Ishikawa (cell line): ENCODE data around the gene AMER1.

Experiments
- YY1 ChIP-seq: IDR thresholded peaks from 2 replicates; pipeline ENCODE4 v1.6.1; 2012; ENCODE audit warnings: low read depth
- TF ChIP-seq, protein P1 (sequence below): IDR thresholded peaks from 2 replicates; pipeline ENCODE4 v1.6.1; 2012

DNA sequence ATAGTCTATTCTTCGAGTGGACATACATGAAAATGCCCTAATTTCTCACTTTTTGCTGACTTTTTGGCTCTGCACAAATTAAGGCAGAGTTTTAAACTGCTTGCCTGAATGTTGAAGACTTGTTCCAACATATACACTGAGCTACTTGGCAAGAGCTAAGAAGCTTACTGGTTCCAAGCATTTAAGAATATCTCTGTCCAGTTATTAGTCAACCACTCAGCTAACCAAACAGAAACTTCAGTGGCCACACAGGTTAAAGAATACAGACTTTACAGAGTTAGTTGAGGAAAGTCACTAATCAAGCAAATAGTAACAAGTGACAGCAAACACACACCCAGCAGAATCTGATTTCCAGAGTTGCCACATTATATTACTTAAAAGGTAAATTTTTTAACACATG is 35.5 kb downstream of the AMER1 start:
- TF ChIP-seq, protein P1, sequence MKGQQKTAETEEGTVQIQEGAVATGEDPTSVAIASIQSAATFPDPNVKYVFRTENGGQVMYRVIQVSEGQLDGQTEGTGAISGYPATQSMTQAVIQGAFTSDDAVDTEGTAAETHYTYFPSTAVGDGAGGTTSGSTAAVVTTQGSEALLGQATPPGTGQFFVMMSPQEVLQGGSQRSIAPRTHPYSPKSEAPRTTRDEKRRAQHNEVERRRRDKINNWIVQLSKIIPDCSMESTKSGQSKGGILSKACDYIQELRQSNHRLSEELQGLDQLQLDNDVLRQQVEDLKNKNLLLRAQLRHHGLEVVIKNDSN: no peak
- TF ChIP-seq YY1: no peak
